HTR-8/SVneo (cell line): ENCODE measurements around the gene ANKS1B.
"Not testable (repeated sequence)": the region's sequence is repeated elsewhere in the genome, so short reads cannot be mapped to it uniquely, and the experiment has no call there.

Experiments used
- DNase-seq: peaks from one replicate; pipeline ENCODE4 v3.0.0; 2011; ENCODE audit warnings: low spot score, mixed read lengths; ENCODE audit not compliant: insufficient read length
- FAIRE-seq: peaks from 2 replicates; lab custom pipeline; 2011; peaks lifted over from hg19 to GRCh38; lab: Jason Lieb, UNC

ANKS1B gene

DNA sequence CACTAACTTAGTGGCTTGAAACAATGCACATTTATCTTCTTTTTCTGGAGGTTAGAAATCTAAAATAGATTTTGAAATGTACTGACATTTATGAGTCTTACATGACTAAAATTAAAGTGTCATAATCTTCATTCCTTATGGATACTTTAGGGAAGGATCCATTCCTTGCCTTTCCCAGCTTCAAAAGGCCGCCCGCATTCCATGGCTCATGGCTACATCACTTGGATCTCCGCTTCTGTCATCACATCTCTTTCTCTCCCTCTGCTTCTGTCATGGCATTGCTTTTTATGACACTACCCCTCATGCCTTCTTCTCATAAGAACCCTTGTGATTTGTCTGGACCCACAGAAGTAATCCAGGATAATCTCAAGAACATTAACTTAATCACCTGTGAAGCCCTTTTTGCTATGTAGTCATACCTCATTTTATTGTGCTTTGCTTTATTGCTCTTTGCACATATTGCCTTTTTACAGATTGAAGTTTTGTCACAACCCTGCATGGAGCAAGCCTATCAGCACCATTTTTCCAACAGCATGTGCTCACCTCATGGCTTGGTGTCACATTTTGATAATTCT, 270.7 kb downstream of the ANKS1B start:
- no peak for FAIRE-seq
- DNase-seq, result no peak

DNA sequence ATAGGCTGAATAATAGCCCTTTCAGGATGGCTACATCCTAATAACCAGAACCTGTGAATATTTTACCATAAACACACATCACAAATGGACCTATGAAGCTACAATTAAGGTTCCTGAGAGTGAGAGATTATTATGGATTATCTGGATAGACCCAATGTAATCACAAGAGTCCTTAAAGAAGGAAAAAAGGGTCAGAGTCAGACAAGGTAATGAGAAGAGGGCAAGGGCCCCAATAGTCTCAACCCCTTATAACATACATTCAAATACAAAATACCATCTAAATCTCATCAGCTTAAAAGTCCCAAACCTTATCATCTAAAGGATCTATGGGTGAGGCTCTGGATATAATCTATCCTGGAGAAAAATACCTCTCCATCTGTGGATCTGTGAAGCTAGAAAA, 272.5 kb downstream of the ANKS1B start:
- DNase-seq (no peak), FAIRE-seq (no peak)

GRCh38 chr12:99711246-99711645, 273.5 kb downstream of the ANKS1B start:
- DNase-seq, result no peak
- FAIRE-seq, result no peak

DNA sequence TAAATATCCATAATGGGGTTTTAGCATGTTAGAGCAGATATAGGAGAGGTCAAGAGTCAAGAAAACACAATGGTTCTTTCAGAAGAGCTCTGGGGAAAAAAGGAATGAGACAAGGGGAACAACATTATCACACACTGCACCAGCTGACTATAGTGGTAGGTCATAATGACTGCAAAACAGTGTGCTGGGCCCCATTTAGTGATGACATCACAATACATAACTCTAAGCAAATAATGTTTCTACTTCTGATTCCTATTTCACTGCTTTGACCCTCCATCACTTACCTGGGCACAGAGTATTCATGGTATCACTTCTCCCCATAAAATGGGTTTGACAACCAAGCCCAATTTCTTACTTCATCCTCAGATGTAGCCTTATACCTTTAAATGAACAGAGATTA, 275.1 kb downstream of the ANKS1B start:
- DNase-seq (no peak), FAIRE-seq (no peak)

GRCh38 chr12:99709116-99709515, 275.6 kb downstream of the ANKS1B start:
- DNase-seq, result no peak
- FAIRE-seq, result no peak

- DNase-seq (no peak), FAIRE-seq (no peak)
These were observed 276.9 kb downstream of the ANKS1B start for GRCh38 chr12:99707883-99708282.

DNA sequence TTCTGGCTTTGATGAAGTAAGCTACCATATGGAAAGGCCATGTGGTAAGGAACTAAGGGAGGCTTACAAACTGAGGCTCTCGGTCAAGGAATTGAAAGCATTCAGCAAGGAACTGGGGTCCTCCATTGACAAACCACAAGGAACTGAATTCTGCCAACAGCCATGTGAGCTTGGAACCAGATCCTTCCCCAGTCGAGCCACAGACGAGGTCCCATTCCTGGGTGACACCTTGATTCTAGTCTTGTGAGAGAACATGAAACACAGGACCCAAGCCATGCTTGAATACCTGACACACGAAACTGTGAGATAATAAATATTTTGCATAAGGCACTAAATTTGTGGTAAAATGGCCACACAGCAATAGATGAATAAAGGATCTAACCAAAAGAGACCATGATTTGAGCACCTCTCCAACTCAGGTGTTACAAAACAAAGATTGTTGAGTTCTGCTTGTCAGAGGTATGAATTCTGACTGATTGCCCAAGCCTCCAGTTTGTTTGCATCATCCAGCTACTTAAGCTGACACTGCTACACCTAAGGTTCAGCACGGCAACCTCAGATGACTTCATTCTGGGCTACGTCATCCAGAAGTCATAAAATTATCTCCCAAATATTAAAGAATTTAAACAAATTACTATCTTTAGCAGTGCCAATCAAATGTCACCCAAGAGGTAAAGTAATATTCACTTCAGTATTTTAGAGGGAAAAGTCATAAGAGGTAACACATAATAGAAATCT, 277.8 kb downstream of the ANKS1B start:
- FAIRE-seq (no peak), DNase-seq (no peak)

GRCh38 chr12:99704458-99704857, 280.3 kb downstream of the ANKS1B start:
- no peak for FAIRE-seq
- DNase-seq, result no peak

GRCh38 chr12:99704036-99704435, 280.7 kb downstream of the ANKS1B start:
- FAIRE-seq (no peak), DNase-seq (no peak)

GRCh38 chr12:99700032-99700431, 284.7 kb downstream of the ANKS1B start:
- FAIRE-seq, result no peak
- DNase-seq, result no peak

DNA sequence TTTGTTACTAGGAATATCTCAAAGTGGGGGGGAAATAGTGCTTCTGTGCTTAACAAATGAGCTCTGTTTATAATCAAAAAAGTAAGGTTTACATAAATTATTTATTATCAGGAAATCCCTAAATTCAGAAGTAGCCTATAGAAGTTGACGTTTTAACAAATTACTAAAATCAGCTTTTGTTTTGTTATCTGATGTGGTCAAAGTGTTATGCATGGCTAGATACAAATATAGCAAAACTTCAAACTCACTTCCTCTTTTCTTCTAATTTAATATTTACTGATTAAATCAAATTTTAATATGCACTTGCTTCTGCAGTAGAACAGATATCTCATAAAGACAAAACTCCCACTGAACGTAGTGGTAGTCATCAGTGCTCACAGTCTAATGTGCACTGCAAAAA, 289.7 kb downstream of the ANKS1B start:
- FAIRE-seq (no peak), DNase-seq (no peak)

GRCh38 chr12:99686142-99686541, 298.6 kb downstream of the ANKS1B start:
- DNase-seq, result no peak
- no peak for FAIRE-seq

GRCh38 chr12:99680276-99680675, 304.5 kb downstream of the ANKS1B start:
- no peak for FAIRE-seq
- DNase-seq, result no peak

DNA sequence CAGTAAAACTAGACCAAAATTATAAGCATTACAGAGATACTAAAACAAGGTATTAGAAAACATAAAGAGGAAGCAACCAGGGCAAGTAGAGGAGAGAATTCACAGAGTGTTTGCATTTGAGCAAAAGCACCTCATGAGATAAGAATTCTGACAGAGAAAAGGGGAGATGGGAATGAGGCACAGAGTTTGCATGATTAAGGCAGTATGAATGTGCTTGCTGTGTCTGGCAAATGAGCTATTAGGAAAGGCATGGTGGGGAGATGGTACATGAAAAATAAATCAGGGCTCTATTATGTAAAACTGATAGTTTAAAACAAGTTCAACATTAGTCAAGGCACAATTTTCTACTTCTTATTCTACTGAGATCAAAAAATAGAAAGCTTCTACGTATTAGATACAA, 314.1 kb downstream of the ANKS1B start:
- DNase-seq (no peak), FAIRE-seq (no peak)

GRCh38 chr12:99658671-99659349, 325.9 kb downstream of the ANKS1B start:
- FAIRE-seq, result no peak
- no peak for DNase-seq

- FAIRE-seq, result no peak
- DNase-seq, result no peak
These were observed 335.2 kb downstream of the ANKS1B start for GRCh38 chr12:99649551-99649950.

DNA sequence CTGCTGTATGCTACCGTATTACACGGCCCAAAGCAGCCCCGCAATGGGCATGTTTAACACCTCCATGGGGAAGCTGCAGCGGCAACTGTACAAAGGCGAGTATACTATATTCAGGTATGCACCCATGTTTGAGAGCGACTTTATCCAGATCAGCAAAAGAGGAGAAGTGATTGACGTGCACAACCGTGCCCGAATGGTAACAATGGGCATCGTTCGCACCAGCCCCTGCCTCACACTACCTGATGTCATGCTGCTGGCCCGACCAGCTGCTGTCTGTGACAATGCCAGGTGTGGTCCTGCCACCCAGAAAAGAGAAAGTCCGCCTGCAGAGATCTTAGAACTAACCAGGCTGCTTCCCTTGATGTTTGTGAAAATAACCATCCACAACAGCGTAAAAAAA, 336.6 kb downstream of the ANKS1B start:
- DNase-seq (no peak), FAIRE-seq (no peak)

- DNase-seq (no peak), FAIRE-seq (no peak)
These were observed 337.3 kb downstream of the ANKS1B start, which contains the start of gene GARIN6 for GRCh38 chr12:99647453-99647852. Gene GARIN6, plus strand, starts transcription at chr12:99647753. Its CDS starts 422 bp downstream, at chr12:99648175.

GRCh38 chr12:99644629-99645028, 340.1 kb downstream of the ANKS1B start:
- FAIRE-seq (no peak), DNase-seq (no peak)

- no peak for FAIRE-seq
- DNase-seq, result no peak
These were observed 357.3 kb downstream of the ANKS1B start for GRCh38 chr12:99627459-99627858.

GRCh38 chr12:99624591-99624990, 360.1 kb downstream of the ANKS1B start:
- FAIRE-seq, DNase-seq: not testable (repeated sequence)

GRCh38 chr12:99620159-99620479, 364.6 kb downstream of the ANKS1B start:
- DNase-seq (no peak), FAIRE-seq (no peak)
